Measurements from ENCODE around the gene EIF2AK3.

DNA sequence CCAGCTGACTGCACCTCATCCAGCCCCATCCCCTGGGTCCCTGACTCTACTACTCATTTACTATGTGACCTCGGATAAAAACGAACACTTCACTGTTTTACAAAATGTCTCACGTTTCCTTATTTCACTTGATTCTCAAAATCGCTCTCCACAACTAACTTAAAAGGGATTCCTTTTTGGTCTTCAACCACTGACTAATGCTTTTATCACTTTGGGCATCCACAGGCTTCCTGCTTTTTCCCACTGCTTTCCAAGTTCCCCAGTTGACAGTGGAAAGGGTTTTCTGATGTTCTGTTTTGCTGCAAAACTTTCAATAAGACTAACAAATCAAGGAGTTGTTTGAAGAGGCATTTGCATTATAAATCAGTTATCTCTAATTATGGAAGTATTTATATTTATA lies 24.1 kb downstream of the EIF2AK3 start:
- TF ChIP-seq, protein P1, sequence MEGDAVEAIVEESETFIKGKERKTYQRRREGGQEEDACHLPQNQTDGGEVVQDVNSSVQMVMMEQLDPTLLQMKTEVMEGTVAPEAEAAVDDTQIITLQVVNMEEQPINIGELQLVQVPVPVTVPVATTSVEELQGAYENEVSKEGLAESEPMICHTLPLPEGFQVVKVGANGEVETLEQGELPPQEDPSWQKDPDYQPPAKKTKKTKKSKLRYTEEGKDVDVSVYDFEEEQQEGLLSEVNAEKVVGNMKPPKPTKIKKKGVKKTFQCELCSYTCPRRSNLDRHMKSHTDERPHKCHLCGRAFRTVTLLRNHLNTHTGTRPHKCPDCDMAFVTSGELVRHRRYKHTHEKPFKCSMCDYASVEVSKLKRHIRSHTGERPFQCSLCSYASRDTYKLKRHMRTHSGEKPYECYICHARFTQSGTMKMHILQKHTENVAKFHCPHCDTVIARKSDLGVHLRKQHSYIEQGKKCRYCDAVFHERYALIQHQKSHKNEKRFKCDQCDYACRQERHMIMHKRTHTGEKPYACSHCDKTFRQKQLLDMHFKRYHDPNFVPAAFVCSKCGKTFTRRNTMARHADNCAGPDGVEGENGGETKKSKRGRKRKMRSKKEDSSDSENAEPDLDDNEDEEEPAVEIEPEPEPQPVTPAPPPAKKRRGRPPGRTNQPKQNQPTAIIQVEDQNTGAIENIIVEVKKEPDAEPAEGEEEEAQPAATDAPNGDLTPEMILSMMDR (IDR thresholded peaks at IDR 0.05), result no peak
- TF ChIP-seq POLR2A (IDR thresholded peaks at IDR 0.05), result no peak
